Mesendoderm (in vitro differentiated cells): ENCODE measurements around the gene EAF1.

Source experiments
- DNase-seq: peaks from one replicate; pipeline ENCODE4 v3.0.0; 2013
- H2AK5ac ChIP-seq: 2 replicates; pipeline ENCODE4 v1.6.1; 2013; ENCODE audit warnings: low read length, inconsistent platforms
- H2BK120ac ChIP-seq: 2 replicates; pipeline ENCODE4 v1.6.1; 2013; ENCODE audit warnings: low read depth, mild to moderate bottlenecking, low read length, moderate library complexity, mixed read lengths
- H2BK15ac ChIP-seq: replicated peaks from 2 replicates; pipeline ENCODE4 v1.6.1; 2013; ENCODE audit warnings: low read depth, mild to moderate bottlenecking, moderate library complexity
- H2BK5ac ChIP-seq: 2 replicates; pipeline ENCODE4 v1.6.1; 2013; ENCODE audit warnings: low read length, inconsistent platforms
- H3K18ac ChIP-seq: 2 replicates; pipeline ENCODE4 v1.6.1; 2013; ENCODE audit warnings: mild to moderate bottlenecking, low read length, mixed read lengths
- H3K23ac ChIP-seq: one replicate; pipeline ENCODE4 v1.6.1; 2013; ENCODE audit warnings: low read length
- H3K27ac ChIP-seq: 2 replicates; pipeline ENCODE4 v1.5.1; 2013; ENCODE audit warnings: low read depth, mild to moderate bottlenecking, inconsistent platforms, low read length, moderate library complexity
- H3K27me3 ChIP-seq: 2 replicates; pipeline ENCODE4 v1.6.1; 2013; ENCODE audit warnings: low read length, control low read depth, mild to moderate bottlenecking, inconsistent platforms; ENCODE audit not compliant: insufficient read depth, poor library complexity
- H3K36me3 ChIP-seq: 2 replicates; pipeline ENCODE4 v1.6.1; 2013; ENCODE audit warnings: low read length, inconsistent platforms; ENCODE audit not compliant: control insufficient read depth, insufficient read depth
- H3K4ac ChIP-seq: one replicate; pipeline ENCODE4 v1.6.1; 2013; ENCODE audit warnings: low read depth, mild to moderate bottlenecking, low read length, moderate library complexity
- H3K4me1 ChIP-seq: 2 replicates; pipeline ENCODE4 v1.6.1; 2013; ENCODE audit warnings: low read depth, low read length, inconsistent platforms; ENCODE audit not compliant: control insufficient read depth
- H3K4me2 ChIP-seq: 2 replicates; pipeline ENCODE4 v1.6.1; 2013; ENCODE audit warnings: low read length
- H3K4me3 ChIP-seq: 2 replicates; pipeline ENCODE4 v1.5.1; 2013; ENCODE audit warnings: mild to moderate bottlenecking, low read length
- H3K56ac ChIP-seq: one replicate; pipeline ENCODE4 v1.6.1; 2013; ENCODE audit warnings: low read length
- H3K79me1 ChIP-seq: 2 replicates; pipeline ENCODE4 v1.6.1; 2013; ENCODE audit warnings: low read length, inconsistent platforms
- H3K79me2 ChIP-seq: 2 replicates; pipeline ENCODE4 v1.6.1; 2013; ENCODE audit warnings: mild to moderate bottlenecking, low read length; ENCODE audit not compliant: control insufficient read depth, insufficient read depth
- H3K9ac ChIP-seq: 2 replicates; pipeline ENCODE4 v1.6.1; 2013; ENCODE audit warnings: low read length, inconsistent platforms
- H4K5ac ChIP-seq: one replicate; pipeline ENCODE4 v1.6.1; 2013; ENCODE audit warnings: low read length
- H4K8ac ChIP-seq: one replicate; pipeline ENCODE4 v1.6.1; 2013; ENCODE audit warnings: low read depth, mild to moderate bottlenecking, control low read depth, low read length, moderate library complexity
- WGBS: extraction: QIAGEN DNeasy Blood & Tissue Kit; methylation state at CpG from one replicate; pipeline ENCODE4 v1.1.7; 2013; ENCODE audit warnings: low lambda C conversion rate, missing lambda C conversion rate; ENCODE audit not compliant: insufficient coverage; ENCODE audit errors: extremely low coverage; 5-methylcytosine and 5-hydroxymethylcytosine counted together

The EAF1 gene

DNA sequence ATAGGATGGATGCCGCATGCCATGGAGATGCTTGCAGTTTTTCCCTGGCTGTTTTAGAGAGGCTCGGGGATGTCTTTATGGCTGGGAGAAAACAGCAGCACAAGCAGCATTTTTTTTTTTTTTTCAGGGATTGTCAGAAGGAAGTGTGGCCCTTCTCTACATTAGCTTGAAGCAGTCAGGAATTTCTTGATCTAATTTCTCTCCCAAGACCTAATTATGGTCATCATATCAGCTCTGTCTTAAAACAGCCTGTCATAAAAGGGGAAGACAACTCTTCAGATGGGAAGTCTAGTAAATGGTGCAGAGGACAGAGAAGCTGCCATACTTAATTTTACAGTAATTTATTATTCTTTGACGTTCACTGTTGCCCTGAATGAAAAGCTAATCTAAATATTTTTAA lies 44.5 kb downstream of the EAF1 start:
- H3K9ac ChIP-seq, result no peak overlapping the region
- no peak overlapping the region for H2BK5ac ChIP-seq
- H3K79me1 ChIP-seq, result no peaks in the 10 kb centered on the region
- no peaks in the 10 kb centered on the region for H3K4me1 ChIP-seq
- no peak overlapping the region for H3K18ac ChIP-seq
- no peak overlapping the region for H2BK15ac ChIP-seq
- no peak overlapping the region for H4K5ac ChIP-seq
- H2AK5ac ChIP-seq, result no peak overlapping the region
- no peaks in the 10 kb centered on the region for H3K36me3 ChIP-seq
- no peak overlapping the region for H3K4me3 ChIP-seq
- no peak overlapping the region for H2BK120ac ChIP-seq
- no CpG with 5 or more reads among the region's 3 CpGs for WGBS
- H4K8ac ChIP-seq, result no peak overlapping the region
- H3K56ac ChIP-seq, result no peak overlapping the region
- no peak overlapping the region for H3K27ac ChIP-seq
- no peak overlapping the region for H3K4ac ChIP-seq
- H3K27me3 ChIP-seq, result no peaks in the 10 kb centered on the region
- DNase-seq, result no peak
- H3K23ac ChIP-seq, result no peak overlapping the region
- H3K4me2 ChIP-seq, result no peak overlapping the region
- H3K79me2 ChIP-seq, result no peaks in the 10 kb centered on the region

DNA sequence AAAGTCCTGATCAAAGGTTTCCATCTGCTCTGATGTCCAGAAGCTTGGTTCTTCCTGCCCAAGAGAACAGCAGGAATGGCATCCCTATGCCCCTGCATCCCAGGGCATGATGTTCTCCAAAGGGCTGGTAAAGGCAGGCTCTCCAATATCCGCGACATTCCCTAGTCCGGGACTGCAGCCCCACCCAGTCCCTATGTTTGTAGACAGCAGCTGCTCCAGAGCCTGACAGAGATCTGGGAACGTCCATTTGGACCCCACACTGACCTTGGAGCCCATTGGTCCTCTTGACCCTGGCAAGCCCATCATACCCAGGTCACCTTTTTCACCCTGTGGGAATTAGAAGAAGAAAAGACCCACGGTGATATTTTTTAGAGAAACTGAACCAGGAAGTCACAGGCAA lies 47.8 kb downstream of the EAF1 start:
- H2BK15ac ChIP-seq, result no peak overlapping the region
- H3K36me3 ChIP-seq, result no peaks in the 10 kb centered on the region
- no peak overlapping the region for H4K8ac ChIP-seq
- no peak overlapping the region for H3K18ac ChIP-seq
- H3K27me3 ChIP-seq, result no peaks in the 10 kb centered on the region
- DNase-seq, result no peak
- no CpG with 5 or more reads among the region's 5 CpGs for WGBS
- no peak overlapping the region for H2BK5ac ChIP-seq
- no peak overlapping the region for H3K4me2 ChIP-seq
- no peak overlapping the region for H3K4ac ChIP-seq
- H2AK5ac ChIP-seq, result no peak overlapping the region
- no peak overlapping the region for H3K27ac ChIP-seq
- no peak overlapping the region for H4K5ac ChIP-seq
- no peaks in the 10 kb centered on the region for H3K79me2 ChIP-seq
- no peak overlapping the region for H3K23ac ChIP-seq
- H3K4me1 ChIP-seq, result no peaks in the 10 kb centered on the region
- no peak overlapping the region for H3K9ac ChIP-seq
- H3K56ac ChIP-seq, result no peak overlapping the region
- no peaks in the 10 kb centered on the region for H3K79me1 ChIP-seq
- H2BK120ac ChIP-seq, result no peak overlapping the region
- H3K4me3 ChIP-seq, result no peak overlapping the region

DNA sequence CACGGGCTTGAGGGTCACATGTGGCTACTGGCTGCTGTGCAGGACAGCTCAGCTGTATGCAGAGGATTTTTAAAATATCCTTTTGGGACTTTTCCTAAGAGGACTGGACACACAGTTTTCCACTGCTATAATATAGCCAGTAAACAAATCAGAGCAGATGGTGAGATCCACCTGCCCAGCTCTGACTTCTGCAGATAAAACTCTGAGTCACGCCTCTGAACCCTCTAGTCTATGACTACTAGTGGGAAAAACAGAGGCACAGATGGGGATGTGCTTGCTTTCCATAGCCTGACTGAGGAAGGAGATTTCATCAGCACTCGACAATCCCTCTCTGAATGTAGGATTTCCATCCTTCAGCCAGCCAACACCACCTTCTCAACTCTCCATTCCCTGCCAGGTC lies 49.0 kb downstream of the EAF1 start:
- no CpG with 5 or more reads among the region's 3 CpGs for WGBS
- Histone ChIP-seq H2BK5ac (no peak overlapping the region), H3K18ac (no peak overlapping the region), H3K27ac (no peak overlapping the region), H3K23ac (no peak overlapping the region), H4K8ac (no peak overlapping the region), H3K79me2 (no peaks in the 10 kb centered on the region), H3K56ac (no peak overlapping the region), H3K36me3 (no peaks in the 10 kb centered on the region), H2BK15ac (no peak overlapping the region), H3K9ac (no peak overlapping the region), H3K4me3 (no peak overlapping the region), H4K5ac (no peak overlapping the region), H3K4ac (no peak overlapping the region), H2AK5ac (no peak overlapping the region), H3K4me2 (no peak overlapping the region), H3K27me3 (no peaks in the 10 kb centered on the region), H3K4me1 (no peaks in the 10 kb centered on the region), H2BK120ac (no peak overlapping the region), H3K79me1 (no peaks in the 10 kb centered on the region)
- DNase-seq, result no peak

GRCh38 chr3:15477951-15478639 lies 50.7 kb downstream of the EAF1 start:
- Histone ChIP-seq H3K9ac (no peak overlapping the region), H3K4me3 (no peak overlapping the region), H3K27me3 (no peaks in the 10 kb centered on the region), H3K79me1 (no peaks in the 10 kb centered on the region), H3K23ac (no peak overlapping the region), H3K27ac (no peak overlapping the region), H2BK120ac (no peak overlapping the region), H2BK5ac (no peak overlapping the region), H3K4ac (no peak overlapping the region), H3K79me2 (no peaks in the 10 kb centered on the region), H4K8ac (no peak overlapping the region), H3K36me3 (no peaks in the 10 kb centered on the region), H2BK15ac (no peak overlapping the region), H3K56ac (no peak overlapping the region), H3K18ac (no peak overlapping the region), H3K4me1 (no peaks in the 10 kb centered on the region), H3K4me2 (no peak overlapping the region), H2AK5ac (no peak overlapping the region), H4K5ac (no peak overlapping the region)
- WGBS, result no CpG with 5 or more reads among the region's 6 CpGs
- DNase-seq, result no peak

DNA sequence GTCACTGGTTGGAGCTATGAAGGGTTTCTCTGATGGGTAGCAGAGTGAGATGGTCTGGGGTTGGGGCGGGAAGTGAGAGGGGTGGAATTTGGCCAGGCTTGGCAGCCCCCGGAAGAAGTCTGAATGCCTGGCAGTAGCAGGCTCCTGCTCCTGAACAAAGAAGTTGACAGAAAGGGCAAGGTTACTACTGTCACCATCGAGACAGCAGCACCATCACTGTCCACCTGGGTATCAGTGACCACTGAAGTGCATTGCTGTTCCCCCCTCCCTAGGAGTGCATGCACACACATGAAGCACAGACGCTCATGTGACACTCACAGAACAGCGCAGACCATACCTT lies 51.2 kb downstream of the EAF1 start:
- Histone ChIP-seq H3K18ac (no peak overlapping the region), H3K79me2 (no peaks in the 10 kb centered on the region), H3K4me1 (no peaks in the 10 kb centered on the region), H4K8ac (no peak overlapping the region), H3K36me3 (no peaks in the 10 kb centered on the region), H3K4me2 (no peak overlapping the region), H2BK15ac (no peak overlapping the region), H3K23ac (no peak overlapping the region), H2AK5ac (no peak overlapping the region), H3K4me3 (no peak overlapping the region), H3K4ac (no peak overlapping the region), H3K56ac (no peak overlapping the region), H3K79me1 (no peaks in the 10 kb centered on the region), H2BK120ac (no peak overlapping the region), H3K27me3 (no peaks in the 10 kb centered on the region), H4K5ac (no peak overlapping the region), H3K27ac (no peak overlapping the region), H3K9ac (no peak overlapping the region), H2BK5ac (no peak overlapping the region)
- WGBS, result no CpG with 5 or more reads among the region's 5 CpGs
- no peak for DNase-seq
